A673 (cell line): ENCODE results near the gene GRIK3. TPM values are rescaled to one million over a fixed set of nuclear protein-coding genes. Genes with fewer than 3 reads are reported as not detected.

Experiments used
- BruUV-seq: library from RNA; stranded (reverse); fragments of 400-500 nt; replicated peaks from 2 replicates; lab custom pipeline; 2021; lab: Mats Ljungman, UMichigan
- CTCF ChIA-PET: fragments of 300-600 bp; sonication (Branson Sonifier 250); formaldehyde crosslinking; loops from one replicate; lab custom pipeline; 2022; ENCODE audit warnings: antibody characterized with exemption; lab: Charles Lee
- POLR2A ChIA-PET: fragments of 300-600 bp; sonication (Branson Sonifier 250); formaldehyde crosslinking; loops from one replicate; lab custom pipeline; 2022; ENCODE audit warnings: antibody characterized with exemption; ENCODE audit not compliant: low non-redundant PET; lab: Charles Lee
- DNase-seq: peaks from one replicate; pipeline ENCODE4 v3.0.0-alpha.2; 2015; ENCODE audit warnings: low spot score
- H3K27ac ChIP-seq: fragments of 200-600 bp; sonication (generic); 2 replicates; pipeline ENCODE4 v1.5.1; 2016; ENCODE audit warnings: mixed run types, low read depth, mild to moderate bottlenecking, mixed read lengths, antibody characterized with exemption, low read length; ENCODE audit not compliant: poor library complexity, severe bottlenecking
- H3K27me3 ChIP-seq: fragments of 200-600 bp; sonication (generic); replicated peaks from 2 replicates; pipeline ENCODE4 v1.6.1; 2017; ENCODE audit warnings: mixed run types, low read depth, mild to moderate bottlenecking, mixed read lengths, antibody characterized with exemption, low read length; ENCODE audit not compliant: insufficient read depth, poor library complexity
- H3K36me3 ChIP-seq: fragments of 200-600 bp; sonication (generic); 2 replicates; pipeline ENCODE4 v1.6.1; 2016; ENCODE audit warnings: mixed run types, mild to moderate bottlenecking, mixed read lengths, antibody characterized with exemption, low read length; ENCODE audit not compliant: insufficient read depth, poor library complexity, severe bottlenecking
- H3K4me1 ChIP-seq: fragments of 200-600 bp; sonication (generic); 2 replicates; pipeline ENCODE4 v1.6.1; 2017; ENCODE audit warnings: mixed run types, mild to moderate bottlenecking, mixed read lengths, antibody characterized with exemption, low read length; ENCODE audit not compliant: insufficient read depth, poor library complexity, severe bottlenecking
- H3K4me3 ChIP-seq: fragments of 200-600 bp; sonication (generic); 2 replicates; pipeline ENCODE4 v1.5.1; 2016; ENCODE audit warnings: low read depth, mixed run types, mild to moderate bottlenecking, mixed read lengths, low read length; ENCODE audit not compliant: poor library complexity, severe bottlenecking
- H3K9me3 ChIP-seq: fragments of 200-600 bp; sonication (generic); 2 replicates; pipeline ENCODE4 v1.6.1; 2016; ENCODE audit warnings: mixed run types, low read depth, mild to moderate bottlenecking, mixed read lengths, antibody characterized with exemption, low read length; ENCODE audit not compliant: poor library complexity, severe bottlenecking
- EZH2 ChIP-seq: fragments of 200-600 bp; sonication (generic); IDR thresholded peaks from 2 replicates; pipeline ENCODE4 v1.6.1; 2017; ENCODE audit warnings: borderline replicate concordance, low read depth, mild to moderate bottlenecking, mixed read lengths, antibody characterized with exemption, low read length; ENCODE audit not compliant: poor library complexity, severe bottlenecking
- intact Hi-C: fragments of 100-400 bp; cut with micrococcal nuclease; formaldehyde crosslinking; loops from one replicate; pipeline ENCODE4 v1.10.0; 2022; ENCODE audit not compliant: unreplicated experiment
- total RNA-seq: library from RNA; stranded (reverse); gene quantifications from 2 replicates; pipeline ENCODE4 v1.2.3, GENCODE V29; 2021
- TF ChIP-seq, protein P1 (sequence below): fragments of 300-800, 200-600 bp; sonication (generic); conservative IDR thresholded peaks from 2 replicates; pipeline ENCODE4 v1.5.1; 2017; ENCODE audit warnings: low read depth, mild to moderate bottlenecking, antibody characterized with exemption, low read length, moderate library complexity, mixed read lengths

GRIK3 gene
- total RNA-seq, 1 experiment from 2014 or later, result 0.17 TPM

DNA sequence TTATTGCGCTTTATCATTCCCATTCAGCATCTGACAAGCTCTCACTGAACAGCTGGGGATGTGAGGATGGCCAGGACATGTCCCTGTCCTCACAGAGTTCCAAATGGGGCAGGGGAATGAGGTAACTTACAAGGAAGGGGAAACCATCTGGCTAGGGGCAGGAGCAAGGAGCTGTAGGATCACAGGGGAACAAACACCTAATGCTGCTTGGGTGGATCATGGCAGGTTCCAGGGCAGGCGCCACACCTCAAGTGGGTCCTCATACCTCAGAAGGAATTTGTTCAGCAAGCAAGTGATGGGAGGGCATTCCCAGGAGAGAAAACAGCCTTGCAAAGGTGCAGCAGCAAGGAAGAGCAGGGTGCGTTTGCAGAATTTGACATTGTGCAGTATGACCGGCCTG, 35.1 kb upstream of the GRIK3 start:
- intact Hi-C loops, result no loop called here
- CTCF ChIA-PET, result no interaction called here
- no peak overlapping the region for H3K27ac ChIP-seq
- no TSS peak for BruUV-seq
- no peaks in the 10 kb centered on the region for H3K9me3 ChIP-seq
- H3K4me3 ChIP-seq, result no peak overlapping the region
- no peaks in the 10 kb centered on the region for H3K36me3 ChIP-seq
- peaks cover 7% of the 10 kb centered on the region for H3K4me1 ChIP-seq
- no peak for DNase-seq
- TF ChIP-seq EZH2, result no peak
- TF ChIP-seq, protein P1, sequence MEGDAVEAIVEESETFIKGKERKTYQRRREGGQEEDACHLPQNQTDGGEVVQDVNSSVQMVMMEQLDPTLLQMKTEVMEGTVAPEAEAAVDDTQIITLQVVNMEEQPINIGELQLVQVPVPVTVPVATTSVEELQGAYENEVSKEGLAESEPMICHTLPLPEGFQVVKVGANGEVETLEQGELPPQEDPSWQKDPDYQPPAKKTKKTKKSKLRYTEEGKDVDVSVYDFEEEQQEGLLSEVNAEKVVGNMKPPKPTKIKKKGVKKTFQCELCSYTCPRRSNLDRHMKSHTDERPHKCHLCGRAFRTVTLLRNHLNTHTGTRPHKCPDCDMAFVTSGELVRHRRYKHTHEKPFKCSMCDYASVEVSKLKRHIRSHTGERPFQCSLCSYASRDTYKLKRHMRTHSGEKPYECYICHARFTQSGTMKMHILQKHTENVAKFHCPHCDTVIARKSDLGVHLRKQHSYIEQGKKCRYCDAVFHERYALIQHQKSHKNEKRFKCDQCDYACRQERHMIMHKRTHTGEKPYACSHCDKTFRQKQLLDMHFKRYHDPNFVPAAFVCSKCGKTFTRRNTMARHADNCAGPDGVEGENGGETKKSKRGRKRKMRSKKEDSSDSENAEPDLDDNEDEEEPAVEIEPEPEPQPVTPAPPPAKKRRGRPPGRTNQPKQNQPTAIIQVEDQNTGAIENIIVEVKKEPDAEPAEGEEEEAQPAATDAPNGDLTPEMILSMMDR, result no peak
- POLR2A ChIA-PET, result no interaction called here
- peaks cover 11% of the 10 kb centered on the region for H3K27me3 ChIP-seq

DNA sequence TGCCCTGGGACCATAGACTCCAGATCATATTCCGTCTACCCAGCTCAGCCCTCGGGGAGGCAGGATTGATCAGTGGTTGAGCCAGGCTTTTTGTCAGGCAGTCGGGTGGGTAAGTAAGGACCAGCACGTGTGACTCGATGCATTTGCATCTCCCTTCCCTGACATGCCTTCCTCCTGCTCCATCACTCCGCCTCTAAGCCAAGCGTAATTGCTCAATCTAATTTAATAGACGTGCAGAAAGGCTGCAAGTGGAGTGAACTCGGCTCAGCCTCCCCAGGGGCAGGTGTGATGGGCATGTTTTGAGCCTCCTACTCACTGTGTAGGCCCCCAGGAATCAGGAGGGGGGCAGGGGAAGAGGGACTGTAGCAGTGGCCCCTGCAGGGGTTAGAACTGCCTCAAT, 34.6 kb upstream of the GRIK3 start:
- BruUV-seq, result no TSS peak

DNA sequence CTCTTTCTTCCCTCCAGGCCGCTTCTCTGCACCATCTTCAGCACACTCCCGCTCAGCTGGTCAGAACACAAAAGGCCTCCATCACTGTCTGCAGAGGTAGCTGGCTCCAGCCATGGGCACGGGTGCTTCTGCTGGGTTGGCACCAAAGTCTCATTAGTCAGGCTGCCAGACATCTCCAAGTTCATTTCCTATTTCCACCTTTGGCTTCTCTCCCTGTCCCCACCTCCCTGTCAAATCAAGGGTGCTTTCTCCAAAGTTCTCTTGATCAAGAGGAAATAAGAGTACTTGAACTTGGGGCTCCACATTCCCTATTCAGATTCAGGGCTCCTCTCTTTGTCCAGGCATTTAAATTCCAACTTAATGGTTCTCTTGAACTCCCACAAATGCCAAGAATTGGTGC, 33.9 kb upstream of the GRIK3 start:
- no TSS peak for BruUV-seq
- ChIA-PET CTCF (no interaction called here), POLR2A (no interaction called here)

More for the DNA sequence above, 34.6 kb upstream of the GRIK3 start:
- H3K27ac ChIP-seq, result no peak overlapping the region
- H3K36me3 ChIP-seq, result no peaks in the 10 kb centered on the region
- H3K27me3 ChIP-seq, result peaks cover 11% of the 10 kb centered on the region
- DNase-seq, result no peak
- TF ChIP-seq EZH2, result no peak
- TF ChIP-seq, protein P1, result no peak
- peaks cover 7% of the 10 kb centered on the region for H3K4me1 ChIP-seq
- H3K4me3 ChIP-seq, result no peak overlapping the region
- intact Hi-C loops, result no loop called here
- ChIA-PET CTCF (no interaction called here), POLR2A (no interaction called here)
- H3K9me3 ChIP-seq, result no peaks in the 10 kb centered on the region

More for the DNA sequence above, 33.9 kb upstream of the GRIK3 start:
- Histone ChIP-seq H3K27me3 (peaks cover 11% of the 10 kb centered on the region), H3K36me3 (no peaks in the 10 kb centered on the region), H3K9me3 (no peaks in the 10 kb centered on the region), H3K4me1 (peaks cover 3% of the 10 kb centered on the region), H3K27ac (no peak overlapping the region), H3K4me3 (no peak overlapping the region)
- intact Hi-C loops, result no loop called here
- no peak for TF ChIP-seq EZH2
- TF ChIP-seq, protein P1, result no peak
- DNase-seq, result no peak
